DND-41 (cell line): ENCODE data around the gene CACTIN.

Experiments used
- ATAC-seq: fragments of 200-7000 bp; cut with Tn5 transposase; 3 replicates; pipeline ENCODE4 v1.9.1; 2021; ENCODE audit warnings: low read depth; ENCODE audit not compliant: insufficient read depth
- DNase-seq: peaks from one replicate; pipeline ENCODE4 v3.0.0-alpha.2; 2020
- H2AFZ ChIP-seq: 2 replicates; pipeline ENCODE4 v1.6.0; 2012; ENCODE audit warnings: low read depth, low read length
- H3K27ac ChIP-seq: 2 replicates; pipeline ENCODE4 v1.5.1; 2012; ENCODE audit warnings: low read length, inconsistent platforms
- H3K27me3 ChIP-seq: fragments of 200-600 bp; sonication (generic); 2 replicates; pipeline ENCODE4 v1.6.0; 2012; ENCODE audit warnings: low read length, mild to moderate bottlenecking, inconsistent platforms; ENCODE audit not compliant: insufficient read depth, poor library complexity
- H3K36me3 ChIP-seq: 2 replicates; pipeline ENCODE4 v1.5.1; 2012; ENCODE audit warnings: low read length, inconsistent platforms; ENCODE audit not compliant: insufficient read depth
- H3K4me1 ChIP-seq: 2 replicates; pipeline ENCODE4 v1.5.1; 2012; ENCODE audit warnings: mild to moderate bottlenecking, low read length; ENCODE audit not compliant: insufficient read depth
- H3K4me2 ChIP-seq: 2 replicates; pipeline ENCODE4 v1.6.0; 2012; ENCODE audit warnings: mild to moderate bottlenecking, moderate library complexity, low read length, inconsistent platforms; ENCODE audit not compliant: insufficient read depth
- H3K4me3 ChIP-seq, 2 experiments: fragments of 200-600 bp in 1 of 2; shearing (Covaris generic) in 1 of 2; 2 replicates each; pipeline ENCODE4 v1.5.1; 2012 to 2016; ENCODE audit warnings: inconsistent platforms in 2 of 2, low read length in 2 of 2, mild to moderate bottlenecking in 2 of 2, low read depth in 1 of 2, moderate library complexity in 1 of 2
- H3K79me2 ChIP-seq: 2 replicates; pipeline ENCODE4 v1.6.0; 2012; ENCODE audit warnings: low read length, inconsistent platforms; ENCODE audit not compliant: insufficient read depth
- H3K9ac ChIP-seq: 2 replicates; pipeline ENCODE4 v1.6.0; 2012; ENCODE audit warnings: low read depth, mild to moderate bottlenecking, inconsistent platforms, low read length, moderate library complexity
- H3K9me3 ChIP-seq: 2 replicates; pipeline ENCODE4 v1.5.1; 2012; ENCODE audit warnings: low read length, moderate library complexity, mild to moderate bottlenecking, inconsistent platforms; ENCODE audit not compliant: insufficient read depth, severe bottlenecking
- H4K20me1 ChIP-seq: 2 replicates; pipeline ENCODE4 v1.6.0; 2012; ENCODE audit warnings: low read length; ENCODE audit not compliant: insufficient read depth
- CTCF ChIP-seq: IDR thresholded peaks from 2 replicates; pipeline ENCODE4 v1.5.1; 2012; ENCODE audit warnings: borderline replicate concordance, low read length, moderate library complexity, mild to moderate bottlenecking; ENCODE audit not compliant: poor library complexity, severe bottlenecking; ENCODE audit errors: extremely low read depth
- EZH2 ChIP-seq: IDR thresholded peaks from 3 replicates; pipeline ENCODE4 v1.6.1; 2012; ENCODE audit warnings: borderline replicate concordance, low read depth, mild to moderate bottlenecking, moderate library complexity, low read length, inconsistent platforms; ENCODE audit not compliant: severe bottlenecking

Gene CACTIN

GRCh38 chr19:3608750-3609322, 17.8 kb downstream of the CACTIN start:
- DNase-seq = no peak
- ATAC-seq = no peak
- Histone ChIP-seq H3K4me1 (no peaks in the 10 kb centered on the region), H3K27ac (no peak overlapping the region), H3K79me2 (no peaks in the 10 kb centered on the region), H3K9me3 (no peaks in the 10 kb centered on the region), H3K4me3 (no peak overlapping the region), H3K27me3 (no peaks in the 10 kb centered on the region), H3K4me2 (no peak overlapping the region), H4K20me1 (no peaks in the 10 kb centered on the region), H3K36me3 (peaks cover 30% of the 10 kb centered on the region), H3K9ac (no peak overlapping the region), H2AFZ (no peak overlapping the region)
- TF ChIP-seq EZH2 = no peak
- no peak for TF ChIP-seq CTCF

- Histone ChIP-seq H3K79me2 (no peaks in the 10 kb centered on the region), H3K9ac (no peak overlapping the region), H2AFZ (no peak overlapping the region), H3K4me3 (no peak overlapping the region), H3K36me3 (peaks cover 24% of the 10 kb centered on the region), H3K27ac (no peak overlapping the region), H3K4me1 (no peaks in the 10 kb centered on the region), H3K27me3 (no peaks in the 10 kb centered on the region), H3K9me3 (no peaks in the 10 kb centered on the region), H3K4me2 (no peak overlapping the region), H4K20me1 (no peaks in the 10 kb centered on the region)
- ATAC-seq = no peak
- TF ChIP-seq EZH2 (no peak), CTCF (no peak)
- no peak for DNase-seq
Observed at GRCh38 chr19:3608079-3608641, 18.4 kb downstream of the CACTIN start.

- H3K27ac ChIP-seq = no peak overlapping the region
- H3K79me2 ChIP-seq = no peaks in the 10 kb centered on the region
- ATAC-seq (no peak), DNase-seq (no peak)
- H3K9me3 ChIP-seq = no peaks in the 10 kb centered on the region
- H3K4me3 ChIP-seq = no peak overlapping the region
- TF ChIP-seq EZH2 (no peak), CTCF (no peak)
- no peak overlapping the region for H3K9ac ChIP-seq
- H3K27me3 ChIP-seq = no peaks in the 10 kb centered on the region
- H3K4me2 ChIP-seq = no peak overlapping the region
- no peak overlapping the region for H2AFZ ChIP-seq
- H3K36me3 ChIP-seq = peaks cover 21% of the 10 kb centered on the region
- H4K20me1 ChIP-seq = no peaks in the 10 kb centered on the region
- H3K4me1 ChIP-seq = no peaks in the 10 kb centered on the region
Observed at GRCh38 chr19:3607303-3608078, 19.1 kb downstream of the CACTIN start.
